Esophagus squamous epithelium (tissue), 5 donors: ENCODE data around the gene PPP4C. TPM values are rescaled to one million over a fixed set of nuclear protein-coding genes. Genes with fewer than 3 reads are reported as not detected.

Source experiments
- DNase-seq: peaks from one replicate; lab custom pipeline; 2025; lab: John Stamatoyannopoulos, UW
- H3K27ac ChIP-seq, 4 donors: fragments of 200-600 bp; sonication (generic); one replicate each; pipeline ENCODE4 v1.5.1; 2016 to 2019; ENCODE audit warnings: mild to moderate bottlenecking in 1 of 4
- H3K27me3 ChIP-seq, 4 donors: fragments of 200-600 bp; sonication (generic); 1 replicate in 3 of 4; 2 replicates in 1 of 4; pipeline versions ENCODE4 v1.5.1 to v1.6.0; 2017 to 2021; ENCODE audit warnings: antibody characterized with exemption in 1 of 4
- H3K36me3 ChIP-seq, 3 donors: fragments of 200-600 bp; sonication (generic); one replicate each; pipeline ENCODE4 v1.5.1; 2016 to 2019
- H3K4me1 ChIP-seq, 3 donors: fragments of 200-600 bp; sonication (generic); one replicate each; pipeline ENCODE4 v1.5.1; 2017 to 2019
- H3K4me3 ChIP-seq, 4 donors: fragments of 200-600 bp; sonication (generic); 1 replicate in 3 of 4; 2 replicates in 1 of 4; pipeline ENCODE4 v1.5.1; 2016 to 2019; ENCODE audit warnings: mild to moderate bottlenecking in 2 of 4, moderate library complexity in 1 of 4
- H3K9me3 ChIP-seq, 3 donors: fragments of 200-600 bp; sonication (generic); one replicate each; pipeline ENCODE4 v1.5.1; 2016 to 2019
- CTCF ChIP-seq, 6 experiments: fragments of 450-650 bp in 4 of 6; fragments of 200-600 bp in 2 of 6; sonication (generic) in 2 of 6; IDR thresholded peaks; one replicate each; pipeline ENCODE4 v1.5.1; 2016 to 2019; ENCODE audit warnings: antibody characterized with exemption in 6 of 6, mild to moderate bottlenecking in 4 of 6, moderate library complexity in 4 of 6
- POLR2A ChIP-seq, 4 donors: fragments of 450-650 bp; IDR thresholded peaks; one replicate each; pipeline ENCODE4 v1.6.1; 2017; ENCODE audit warnings: antibody characterized with exemption in 4 of 4, mild to moderate bottlenecking in 4 of 4, moderate library complexity in 3 of 4
- WGBS, 2 donors: methylation state at CpG; one replicate each; pipeline ENCODE4 v1.1.5; 2018; 5-methylcytosine and 5-hydroxymethylcytosine counted together
- intact Hi-C: fragments of 100-400 bp; cut with DNase I; formaldehyde crosslinking; loops from one replicate; pipeline ENCODE4 v1.15.0; 2022
- total RNA-seq, 4 donors: library from RNA; depleted of rRNA; stranded (reverse); fragments of >200 nt; gene quantifications; one replicate each; pipeline ENCODE4 v1.1.0, GENCODE V29; 2016
- donor health status: DM: yes; HTN: yes; CAD: no.

Gene PPP4C
- total RNA-seq, 4 donors from 2014 or later, result 67.9 to 100 (median 78.4) TPM

GRCh38 chr16:30104492-30104891 lies 28.7 kb downstream of the PPP4C start:
- TF ChIP-seq POLR2A (IDR thresholded peaks at IDR 0.05) (no peak), CTCF (IDR thresholded peaks at IDR 0.05) (no peak)
- no peaks in the 10 kb centered on the region for H3K27me3 ChIP-seq
- H3K4me1 ChIP-seq, result peaks cover 0 to 14% (median 0%) of the 10 kb centered on the region in 3 donors
- intact Hi-C loops, result no loop called here
- peaks cover 0 to 64% (median 14%) of the 10 kb centered on the region in 3 donors for H3K36me3 ChIP-seq
- no peak overlapping the region for H3K4me3 ChIP-seq
- H3K27ac ChIP-seq, result peak overlapping the region in 2 of 4 donors; percentile 2 to 3
- no peak for DNase-seq
- 53 to 64% methylated on average over 3 to 6 of the region's 6 CpGs for WGBS, 2 donors
- H3K9me3 ChIP-seq, result no peaks in the 10 kb centered on the region

- H3K36me3 ChIP-seq, result peaks cover 6 to 99% (median 14%) of the 10 kb centered on the region in 3 donors
- H3K27ac ChIP-seq, result no peak overlapping the region
- TF ChIP-seq CTCF (IDR thresholded peaks at IDR 0.05), result no peak
- no peak for TF ChIP-seq POLR2A (IDR thresholded peaks at IDR 0.05)
- H3K27me3 ChIP-seq, result no peaks in the 10 kb centered on the region
- DNase-seq, result no peak
- H3K9me3 ChIP-seq, result no peaks in the 10 kb centered on the region
- H3K4me3 ChIP-seq, result no peak overlapping the region
- H3K4me1 ChIP-seq, result peaks cover 3 to 28% (median 4%) of the 10 kb centered on the region in 3 donors
- WGBS, 2 donors, result 92 to 94% methylated on average over 10 to 11 of the region's 15 CpGs
- intact Hi-C loops, result no loop called here
These were observed 32.5 kb downstream of the PPP4C start for GRCh38 chr16:30108059-30108850.

- H3K4me3 ChIP-seq, result no peak overlapping the region
- intact Hi-C loops, result no loop called here
- H3K4me1 ChIP-seq, result peaks cover 22 to 39% (median 22%) of the 10 kb centered on the region in 3 donors
- no peak overlapping the region for H3K27ac ChIP-seq
- no peaks in the 10 kb centered on the region for H3K9me3 ChIP-seq
- WGBS, 2 donors, result 60 to 69% methylated on average over 6 to 7 of the region's 7 CpGs
- TF ChIP-seq POLR2A (IDR thresholded peaks at IDR 0.05), result no peak
- TF ChIP-seq CTCF (IDR thresholded peaks at IDR 0.05), result no peak
- no peaks in the 10 kb centered on the region for H3K27me3 ChIP-seq
- DNase-seq, result no peak
- H3K36me3 ChIP-seq, result peaks cover 6 to 100% (median 23%) of the 10 kb centered on the region in 3 donors
These were observed 34.9 kb downstream of the PPP4C start for GRCh38 chr16:30110661-30111060.

GRCh38 chr16:30112197-30113030 lies 36.6 kb downstream of the PPP4C start:
- no peak for DNase-seq
- Histone ChIP-seq H3K9me3 (no peaks in the 10 kb centered on the region), H3K36me3 (peaks cover 9 to 100% (median 36%) of the 10 kb centered on the region in 3 donors), H3K27me3 (no peaks in the 10 kb centered on the region), H3K4me3 (peak overlapping the region in 2 of 4 donors; percentile 14 to 31), H3K27ac (peak overlapping the region; percentile 57 to 83 (median 77)), H3K4me1 (peaks cover 22 to 55% (median 27%) of the 10 kb centered on the region in 3 donors)
- intact Hi-C loops, result no loop called here
- WGBS, 2 donors, result 65 to 78% methylated on average over 8 to 9 of the region's 29 CpGs
- peak; percentile 45 to 78 (median 58) for TF ChIP-seq CTCF (IDR thresholded peaks at IDR 0.05)
- TF ChIP-seq POLR2A (IDR thresholded peaks at IDR 0.05), result no peak
